ENCODE measurements around the gene MAB21L2. TPM values are rescaled to one million over a fixed set of nuclear protein-coding genes. Genes with fewer than 3 reads are reported as not detected.
A peak's percentile ranks its signal among the peaks of the same experiment; 100 is the strongest.

The MAB21L2 gene
- total RNA-seq, 1 donor from 2014 or later, result 38.3 TPM

DNA sequence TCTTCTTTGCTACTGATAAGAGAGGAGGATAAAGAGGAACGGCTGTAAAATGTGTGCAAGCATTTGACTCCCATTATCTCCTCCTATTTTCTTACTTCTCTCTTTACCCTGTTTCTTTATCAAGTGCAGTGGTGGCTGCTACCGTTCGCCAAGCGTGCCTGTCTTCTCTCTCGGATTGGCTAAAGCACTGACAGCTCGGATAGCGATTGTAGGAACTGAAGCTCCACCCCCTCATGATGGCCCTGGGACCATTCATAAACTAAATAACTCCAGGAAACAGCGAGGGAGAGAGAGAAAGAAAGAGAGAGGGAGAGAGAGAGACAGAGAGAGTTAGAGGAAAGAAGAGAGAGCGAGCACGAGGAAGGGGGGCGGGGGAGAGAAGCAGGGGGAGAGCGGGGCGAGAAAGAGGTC is 305 bp upstream of the MAB21L2 start:
- DNase-seq (ENCODE audit: low spot score), result peak; percentile 88
- Histone ChIP-seq H4K20me1 (ENCODE audit: low read depth) (peaks cover 18% of the 10 kb centered on the region), H3K27me3 (peaks cover 48% of the 10 kb centered on the region), H3K4me1 (peaks cover 56% of the 10 kb centered on the region), H3K36me3 (no peaks in the 10 kb centered on the region), H3K79me2 (ENCODE audit: low read depth) (peaks cover 86% of the 10 kb centered on the region), H3K4me3 (peak overlapping the region; percentile 75), H3F3A (ENCODE audit: low read depth) (peaks cover 65% of the 10 kb centered on the region), H3K27ac (no peak overlapping the region), H2AFZ (replicated peaks) (no peak overlapping the region), H3K4me2 (peak overlapping the region; percentile 98), H3K9me3 (ENCODE audit: low read depth) (no peaks in the 10 kb centered on the region), H3K9ac (no peak overlapping the region)
- TF ChIP-seq EZH2phosphoT487 (IDR thresholded peaks at IDR 0.05) (no peak), CTCF (IDR thresholded peaks at IDR 0.05) (no peak), EZH2 (IDR thresholded peaks at IDR 0.05) (no peak)
- H3K27ac Mint-ChIP-seq, result no peak overlapping the region
- H3K27me3 Mint-ChIP-seq (ENCODE audit: insufficient read depth, low read depth), result peaks cover 47% of the 10 kb centered on the region
- H3K36me3 Mint-ChIP-seq, result no peaks in the 10 kb centered on the region
- H3K4me1 Mint-ChIP-seq, result peaks cover 54% of the 10 kb centered on the region
- H3K4me3 Mint-ChIP-seq, result peak overlapping the region; percentile 91
- H3K9me3 Mint-ChIP-seq, result no peaks in the 10 kb centered on the region

- H3K4me1 ChIP-seq, result peaks cover 61% of the 10 kb centered on the region
- H3K4me2 ChIP-seq, result peak overlapping the region; percentile 98
- TF ChIP-seq EZH2phosphoT487 (IDR thresholded peaks at IDR 0.05) (no peak), EZH2 (IDR thresholded peaks at IDR 0.05) (peak; percentile 14)
- Mint-ChIP-seq H3K27ac (peak overlapping the region; percentile 16), H3K9me3 (no peaks in the 10 kb centered on the region), H3K27me3 (ENCODE audit: insufficient read depth, low read depth) (peaks cover 49% of the 10 kb centered on the region), H3K4me1 (peaks cover 52% of the 10 kb centered on the region), H3K36me3 (no peaks in the 10 kb centered on the region), H3K4me3 (peak overlapping the region; percentile 91)
- DNase-seq (ENCODE audit: low spot score), result peak; percentile 72
- peaks cover 62% of the 10 kb centered on the region for H3F3A ChIP-seq (ENCODE audit: low read depth)
- peak overlapping the region; percentile 75 for H3K4me3 ChIP-seq
- H3K9me3 ChIP-seq (ENCODE audit: low read depth), result no peaks in the 10 kb centered on the region
- peaks cover 48% of the 10 kb centered on the region for H3K27me3 ChIP-seq
- peaks cover 26% of the 10 kb centered on the region for H4K20me1 ChIP-seq (ENCODE audit: low read depth)
- no peak overlapping the region for H2AFZ ChIP-seq (replicated peaks)
- H3K27ac ChIP-seq, result no peak overlapping the region
- H3K36me3 ChIP-seq, result no peaks in the 10 kb centered on the region
- H3K9ac ChIP-seq, result peak overlapping the region; percentile 21
- peaks cover 86% of the 10 kb centered on the region for H3K79me2 ChIP-seq (ENCODE audit: low read depth)
Measured at GRCh38 chr4:150582873-150583286, 929 bp downstream of the MAB21L2 start.

DNA sequence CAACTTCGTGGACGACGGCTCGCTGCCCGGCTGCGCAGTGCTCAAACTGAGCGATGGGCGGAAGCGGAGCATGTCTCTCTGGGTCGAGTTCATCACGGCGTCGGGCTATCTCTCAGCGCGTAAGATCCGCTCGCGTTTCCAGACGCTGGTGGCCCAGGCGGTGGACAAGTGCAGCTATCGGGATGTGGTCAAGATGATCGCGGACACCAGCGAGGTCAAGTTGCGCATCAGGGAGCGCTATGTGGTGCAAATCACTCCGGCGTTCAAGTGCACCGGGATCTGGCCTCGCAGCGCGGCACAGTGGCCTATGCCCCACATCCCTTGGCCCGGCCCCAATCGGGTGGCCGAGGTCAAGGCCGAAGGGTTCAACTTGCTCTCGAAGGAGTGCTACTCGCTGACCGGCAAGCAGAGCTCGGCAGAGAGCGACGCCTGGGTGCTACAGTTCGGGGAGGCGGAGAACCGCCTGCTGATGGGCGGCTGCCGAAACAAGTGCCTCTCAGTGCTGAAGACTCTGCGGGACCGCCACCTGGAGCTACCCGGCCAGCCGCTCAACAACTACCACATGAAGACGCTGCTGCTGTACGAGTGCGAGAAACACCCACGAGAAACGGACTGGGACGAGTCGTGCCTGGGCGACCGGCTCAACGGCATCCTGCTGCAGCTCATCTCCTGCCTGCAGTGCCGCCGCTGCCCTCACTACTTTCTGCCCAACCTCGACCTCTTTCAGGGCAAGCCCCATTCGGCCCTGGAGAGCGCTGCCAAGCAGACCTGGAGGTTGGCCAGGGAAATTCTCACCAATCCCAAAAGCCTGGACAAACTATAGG is 1.5 kb downstream of the MAB21L2 start:
- peaks cover 86% of the 10 kb centered on the region for H3K79me2 ChIP-seq (ENCODE audit: low read depth)
- peaks cover 49% of the 10 kb centered on the region for H3K27me3 Mint-ChIP-seq (ENCODE audit: insufficient read depth, low read depth)
- H3K4me3 Mint-ChIP-seq, result peak overlapping the region; percentile 91
- peaks cover 32% of the 10 kb centered on the region for H4K20me1 ChIP-seq (ENCODE audit: low read depth)
- H3K9me3 ChIP-seq (ENCODE audit: low read depth), result no peaks in the 10 kb centered on the region
- H3K4me2 ChIP-seq, result peak overlapping the region; percentile 98
- peaks cover 61% of the 10 kb centered on the region for H3K4me1 ChIP-seq
- no peak overlapping the region for H3K27ac Mint-ChIP-seq
- H3F3A ChIP-seq (ENCODE audit: low read depth), result peaks cover 57% of the 10 kb centered on the region
- TF ChIP-seq EZH2phosphoT487 (IDR thresholded peaks at IDR 0.05) (no peak), EZH2 (IDR thresholded peaks at IDR 0.05) (peak; percentile 53)
- peak overlapping the region; percentile 75 for H3K4me3 ChIP-seq
- peak overlapping the region; percentile 21 for H3K9ac ChIP-seq
- peaks cover 54% of the 10 kb centered on the region for H3K4me1 Mint-ChIP-seq
- DNase-seq (ENCODE audit: low spot score), result peak; percentile 70
- H3K27me3 ChIP-seq, result peaks cover 48% of the 10 kb centered on the region
- H3K36me3 Mint-ChIP-seq, result peaks cover 2% of the 10 kb centered on the region
- no peaks in the 10 kb centered on the region for H3K36me3 ChIP-seq
- no peaks in the 10 kb centered on the region for H3K9me3 Mint-ChIP-seq
- no peak overlapping the region for H2AFZ ChIP-seq (replicated peaks)
- no peak overlapping the region for H3K27ac ChIP-seq

- no peaks in the 10 kb centered on the region for H3K9me3 ChIP-seq (ENCODE audit: low read depth)
- no peak for TF ChIP-seq EZH2phosphoT487 (IDR thresholded peaks at IDR 0.05)
- no peak for TF ChIP-seq EZH2 (IDR thresholded peaks at IDR 0.05)
- TF ChIP-seq CTCF (IDR thresholded peaks at IDR 0.05), result no peak
- H3K27me3 ChIP-seq, result peaks cover 48% of the 10 kb centered on the region
- peak overlapping the region; percentile 91 for H3K4me3 Mint-ChIP-seq
- H3K4me1 ChIP-seq, result peaks cover 62% of the 10 kb centered on the region
- no peaks in the 10 kb centered on the region for H3K9me3 Mint-ChIP-seq
- H3K36me3 Mint-ChIP-seq, result peaks cover 2% of the 10 kb centered on the region
- peaks cover 49% of the 10 kb centered on the region for H3F3A ChIP-seq (ENCODE audit: low read depth)
- H3K4me3 ChIP-seq, result peak overlapping the region; percentile 75
- no peak overlapping the region for H3K27ac ChIP-seq
- peaks cover 84% of the 10 kb centered on the region for H3K79me2 ChIP-seq (ENCODE audit: low read depth)
- no peak overlapping the region for H3K9ac ChIP-seq
- peaks cover 35% of the 10 kb centered on the region for H4K20me1 ChIP-seq (ENCODE audit: low read depth)
- no peaks in the 10 kb centered on the region for H3K36me3 ChIP-seq
- H3K27ac Mint-ChIP-seq, result no peak overlapping the region
- H2AFZ ChIP-seq (replicated peaks), result no peak overlapping the region
- peaks cover 47% of the 10 kb centered on the region for H3K27me3 Mint-ChIP-seq (ENCODE audit: insufficient read depth, low read depth)
- peak overlapping the region; percentile 98 for H3K4me2 ChIP-seq
- H3K4me1 Mint-ChIP-seq, result peaks cover 50% of the 10 kb centered on the region
- DNase-seq (ENCODE audit: low spot score), result no peak
Measured at GRCh38 chr4:150584111-150584915, 2.4 kb downstream of the MAB21L2 start.
